ENCODE results near the gene AACS. TPM values are rescaled to one million over a fixed set of nuclear protein-coding genes. Genes with fewer than 3 reads are reported as not detected.

The AACS gene
- total RNA-seq, 2 experiments from 2014 or later: 10.2 to 24.6 TPM

DNA sequence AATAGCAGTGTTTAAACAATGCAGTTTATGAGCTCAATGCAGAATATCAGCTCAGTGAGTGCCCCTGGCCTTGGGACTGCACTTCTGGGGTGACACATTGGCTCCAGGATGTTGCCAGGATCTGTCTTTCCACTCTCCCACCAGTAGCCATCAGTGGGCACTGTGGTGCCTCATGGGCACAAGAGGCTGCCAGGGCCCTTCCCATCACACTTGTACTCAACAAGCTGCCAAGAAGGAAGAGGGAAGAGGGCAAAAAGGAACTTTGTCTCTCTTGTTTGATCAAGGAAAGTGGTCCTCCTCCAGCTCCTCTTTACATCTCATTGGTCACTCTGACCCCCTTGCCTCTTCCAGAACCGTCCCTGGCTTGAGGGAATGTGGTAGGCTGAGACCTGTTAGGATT is 115.9 kb downstream of the AACS start:
- TF ChIP-seq, protein P1, sequence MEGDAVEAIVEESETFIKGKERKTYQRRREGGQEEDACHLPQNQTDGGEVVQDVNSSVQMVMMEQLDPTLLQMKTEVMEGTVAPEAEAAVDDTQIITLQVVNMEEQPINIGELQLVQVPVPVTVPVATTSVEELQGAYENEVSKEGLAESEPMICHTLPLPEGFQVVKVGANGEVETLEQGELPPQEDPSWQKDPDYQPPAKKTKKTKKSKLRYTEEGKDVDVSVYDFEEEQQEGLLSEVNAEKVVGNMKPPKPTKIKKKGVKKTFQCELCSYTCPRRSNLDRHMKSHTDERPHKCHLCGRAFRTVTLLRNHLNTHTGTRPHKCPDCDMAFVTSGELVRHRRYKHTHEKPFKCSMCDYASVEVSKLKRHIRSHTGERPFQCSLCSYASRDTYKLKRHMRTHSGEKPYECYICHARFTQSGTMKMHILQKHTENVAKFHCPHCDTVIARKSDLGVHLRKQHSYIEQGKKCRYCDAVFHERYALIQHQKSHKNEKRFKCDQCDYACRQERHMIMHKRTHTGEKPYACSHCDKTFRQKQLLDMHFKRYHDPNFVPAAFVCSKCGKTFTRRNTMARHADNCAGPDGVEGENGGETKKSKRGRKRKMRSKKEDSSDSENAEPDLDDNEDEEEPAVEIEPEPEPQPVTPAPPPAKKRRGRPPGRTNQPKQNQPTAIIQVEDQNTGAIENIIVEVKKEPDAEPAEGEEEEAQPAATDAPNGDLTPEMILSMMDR (conservative IDR thresholded peaks at IDR 0.05; ENCODE audit: low read length): no peak
- no peak for TF ChIP-seq EZH2phosphoT487 (IDR thresholded peaks at IDR 0.05; ENCODE audit: borderline replicate concordance, low read depth, low read length)

DNA sequence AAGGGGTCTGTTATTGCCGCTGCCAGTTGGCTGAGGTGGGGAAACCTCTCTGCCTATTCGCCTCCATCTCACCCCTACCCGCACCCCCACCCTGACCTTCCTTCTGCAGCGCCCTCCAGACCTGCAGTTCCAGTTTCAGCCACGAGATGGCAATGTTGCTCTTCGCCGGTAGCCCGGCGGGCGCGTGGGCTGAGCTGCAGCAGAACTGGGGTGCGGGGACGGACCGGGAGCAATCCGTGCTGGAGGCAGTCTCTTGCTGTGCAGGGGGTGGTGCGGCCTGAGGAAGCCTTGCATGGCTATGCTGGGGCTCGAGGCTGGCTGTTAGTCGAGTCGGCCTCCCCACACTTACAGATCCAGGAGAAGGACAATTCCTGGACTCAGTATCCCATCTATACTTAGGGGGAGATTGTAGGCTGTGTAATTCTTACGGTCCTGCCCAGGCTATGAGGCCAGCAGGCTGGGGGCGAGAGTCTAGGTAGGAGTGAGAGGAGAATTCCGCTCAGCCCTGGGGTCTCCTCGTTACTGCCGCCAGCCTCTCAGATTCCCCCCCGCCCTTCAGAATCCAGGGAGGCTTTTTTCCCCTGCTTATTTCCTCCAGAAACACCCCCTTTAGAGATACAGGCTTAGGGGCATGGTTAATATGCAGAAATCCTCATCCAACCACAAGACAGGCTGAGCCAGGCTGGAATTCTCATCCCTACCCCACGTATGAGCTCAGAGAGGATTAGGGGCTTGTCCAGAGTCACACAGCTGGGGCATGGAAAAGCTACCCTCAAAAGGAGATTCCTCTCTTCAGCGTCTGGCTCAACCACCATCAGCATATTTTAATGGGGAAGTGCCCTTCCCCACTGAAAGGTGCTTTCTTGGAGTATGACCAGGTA is 118.2 kb downstream of the AACS start:
- POLR2A ChIA-PET: interaction anchor here (1.0 kb wide), 1 partner anchor 221 kb away, joined by 3 read pairs; no protein-coding TSS in a partner anchor
- peak overlapping the region; percentile 15 for H3K4me3 ChIP-seq (ENCODE audit: low read depth, low read length, poor library complexity, severe bottlenecking)
- H3K4me2 ChIP-seq (ENCODE audit: low read length): peak overlapping the region; percentile 60
- intact Hi-C loops (cut with micrococcal nuclease; ENCODE audit: unreplicated experiment): loop anchor here (1.0 to 5.0 kb wide), 7 partner anchors 20 to 589 kb away; no protein-coding TSS in a partner anchor
- peaks cover 48% of the 10 kb centered on the region for H3K4me1 ChIP-seq (ENCODE audit: insufficient read depth, low read length, poor library complexity, severe bottlenecking)
- CTCF ChIA-PET (ENCODE audit: unreplicated experiment): interaction anchor here (1.2 to 1.5 kb wide), 3 partner anchors 20 to 1564 kb away, joined by 3 to 4 read pairs (median 3); no protein-coding TSS in a partner anchor
- H3K79me2 ChIP-seq (ENCODE audit: insufficient read depth, low read depth, low read length): no peaks in the 10 kb centered on the region
- H3K9me2 ChIP-seq (ENCODE audit: insufficient read depth, low read length): no peaks in the 10 kb centered on the region
- peak; percentile 83 for DNase-seq (ENCODE audit: low spot score)
- peak overlapping the region; percentile 18; the same call in 1 of the 2 replicates for H2AFZ ChIP-seq (ENCODE audit: low read length)
- no peaks in the 10 kb centered on the region for H4K20me1 ChIP-seq (ENCODE audit: insufficient read depth, low read length)
- no TSS peak for BruUV-seq (replicated peaks)
- no peaks in the 10 kb centered on the region for H3K36me3 ChIP-seq (ENCODE audit: insufficient read depth, low read length)
- no peaks in the 10 kb centered on the region for H3K9me3 ChIP-seq (ENCODE audit: low read length)
- TF ChIP-seq EZH2phosphoT487 (IDR thresholded peaks at IDR 0.05; ENCODE audit: borderline replicate concordance, low read depth, low read length): no peak
- TF ChIP-seq, protein P1 (conservative IDR thresholded peaks at IDR 0.05; ENCODE audit: low read length): peak; percentile 95
- H3K27ac ChIP-seq (ENCODE audit: low read depth, low read length, poor library complexity, severe bottlenecking): no peak overlapping the region

More for the DNA sequence above, 115.9 kb downstream of the AACS start:
- CTCF ChIA-PET (ENCODE audit: unreplicated experiment): interaction anchor here (0.6 to 1.0 kb wide), 2 partner anchors 22 to 31 kb away, joined by 3 read pairs; no protein-coding TSS in a partner anchor
- no peak for DNase-seq (ENCODE audit: low spot score)
- no peak overlapping the region for H3K27ac ChIP-seq (ENCODE audit: low read depth, low read length, poor library complexity, severe bottlenecking)
- no peak overlapping the region for H2AFZ ChIP-seq (ENCODE audit: low read length)
- no TSS peak for BruUV-seq (replicated peaks)
- H3K4me3 ChIP-seq (ENCODE audit: low read depth, low read length, poor library complexity, severe bottlenecking): no peak overlapping the region
- H3K4me2 ChIP-seq (ENCODE audit: low read length): no peak overlapping the region
- no peaks in the 10 kb centered on the region for H4K20me1 ChIP-seq (ENCODE audit: insufficient read depth, low read length)
- H3K36me3 ChIP-seq (ENCODE audit: insufficient read depth, low read length): no peaks in the 10 kb centered on the region
- H3K4me1 ChIP-seq (ENCODE audit: insufficient read depth, low read length, poor library complexity, severe bottlenecking): peaks cover 41% of the 10 kb centered on the region
- POLR2A ChIA-PET: interaction anchor here (0.6 kb wide), 1 partner anchor 26 kb away, joined by 3 read pairs; no protein-coding TSS in a partner anchor
- H3K9me3 ChIP-seq (ENCODE audit: low read length): no peaks in the 10 kb centered on the region
- H3K79me2 ChIP-seq (ENCODE audit: insufficient read depth, low read depth, low read length): no peaks in the 10 kb centered on the region
- no peaks in the 10 kb centered on the region for H3K9me2 ChIP-seq (ENCODE audit: insufficient read depth, low read length)
- intact Hi-C loops (cut with micrococcal nuclease; ENCODE audit: unreplicated experiment): loop anchor here (5.0 kb wide), 1 partner anchor 151 kb away; no protein-coding TSS in a partner anchor
